ENCODE data around the gene SUSD2. TPM values are rescaled to one million over a fixed set of nuclear protein-coding genes. Genes with fewer than 3 reads are reported as not detected.
"Not testable (repeated sequence)": the region's sequence is repeated elsewhere in the genome, so short reads cannot be mapped to it uniquely, and the experiment has no call there.

The SUSD2 gene
- total RNA-seq, 2 experiments from 2014 or later = 0.23 to 0.63 TPM

- peaks cover 1% of the 10 kb centered on the region for H3K27me3 Mint-ChIP-seq
- CTCF ChIA-PET = interaction anchor here (3.1 kb wide), 1 partner anchor 44 kb away, joined by 26 read pairs; no protein-coding TSS in a partner anchor
- POLR2A ChIA-PET = no interaction called here
- peaks cover 2% of the 10 kb centered on the region for H3K9me3 Mint-ChIP-seq
- peaks cover 3% of the 10 kb centered on the region for H3K4me1 Mint-ChIP-seq
- no peak for DNase-seq
- H3K27ac Mint-ChIP-seq = no peak overlapping the region
- H3K36me3 Mint-ChIP-seq (ENCODE audit: low read depth) = no peaks in the 10 kb centered on the region
- H3K4me3 Mint-ChIP-seq = no peak overlapping the region
These were observed 6.7 kb downstream of the SUSD2 start for GRCh38 chr22:24187731-24188644.

- no peak for DNase-seq
- Mint-ChIP-seq H3K36me3 (ENCODE audit: low read depth) (no peaks in the 10 kb centered on the region), H3K27me3 (peaks cover 2% of the 10 kb centered on the region), H3K9me3 (peaks cover 2% of the 10 kb centered on the region), H3K4me1 (peaks cover 3% of the 10 kb centered on the region), H3K27ac (no peak overlapping the region), H3K4me3 (no peak overlapping the region)
- ChIA-PET POLR2A (no interaction called here), CTCF (interaction anchor here (0.8 to 3.1 kb wide), 7 partner anchors 10 to 77 kb away, joined by 3 to 26 read pairs (median 10); no protein-coding TSS in a partner anchor)
These were observed 7.5 kb downstream of the SUSD2 start for GRCh38 chr22:24188705-24189248.

- peak; percentile 68 for DNase-seq
- CTCF ChIA-PET = interaction anchor here (0.8 to 3.1 kb wide), 8 partner anchors 9 to 76 kb away, joined by 3 to 26 read pairs (median 8); no protein-coding TSS in a partner anchor
- H3K4me1 Mint-ChIP-seq = peaks cover 3% of the 10 kb centered on the region
These were observed 8.2 kb downstream of the SUSD2 start for GRCh38 chr22:24189249-24190158.

GRCh38 chr22:24190159-24190540 lies 8.9 kb downstream of the SUSD2 start:
- Mint-ChIP-seq H3K4me3 (no peak overlapping the region), H3K27ac (no peak overlapping the region), H3K36me3 (ENCODE audit: low read depth) (no peaks in the 10 kb centered on the region), H3K4me1 (peaks cover 3% of the 10 kb centered on the region), H3K27me3 (peaks cover 2% of the 10 kb centered on the region), H3K9me3 (peaks cover 2% of the 10 kb centered on the region)
- ChIA-PET CTCF (interaction anchor here (1.0 to 3.1 kb wide), 7 partner anchors 8 to 57 kb away, joined by 3 to 26 read pairs (median 10); no protein-coding TSS in a partner anchor), POLR2A (interaction anchor here (0.7 to 0.9 kb wide), 2 partner anchors 8 to 9 kb away, joined by 3 read pairs; partner anchors contain the start of gene SUSD2)
- DNase-seq = no peak

More at GRCh38 chr22:24189249-24190158, 8.2 kb downstream of the SUSD2 start:
- POLR2A ChIA-PET = interaction anchor here (0.7 to 0.9 kb wide), 2 partner anchors 8 to 9 kb away, joined by 3 read pairs; partner anchors contain the start of gene SUSD2
- H3K36me3 Mint-ChIP-seq (ENCODE audit: low read depth) = no peaks in the 10 kb centered on the region
- peaks cover 2% of the 10 kb centered on the region for H3K9me3 Mint-ChIP-seq
- no peak overlapping the region for H3K27ac Mint-ChIP-seq
- H3K27me3 Mint-ChIP-seq = peaks cover 2% of the 10 kb centered on the region
- no peak overlapping the region for H3K4me3 Mint-ChIP-seq

- no peak overlapping the region for H3K27ac Mint-ChIP-seq
- peaks cover 2% of the 10 kb centered on the region for H3K9me3 Mint-ChIP-seq
- no peak overlapping the region for H3K4me3 Mint-ChIP-seq
- H3K36me3 Mint-ChIP-seq (ENCODE audit: low read depth) = no peaks in the 10 kb centered on the region
- no peak for DNase-seq
- CTCF ChIA-PET = interaction anchor here (1.0 to 3.1 kb wide), 6 partner anchors 8 to 57 kb away, joined by 5 to 26 read pairs (median 12); no protein-coding TSS in a partner anchor
- POLR2A ChIA-PET = interaction anchor here (1.0 kb wide), 1 partner anchor 52 kb away, joined by 3 read pairs; no protein-coding TSS in a partner anchor
- peaks cover 4% of the 10 kb centered on the region for H3K4me1 Mint-ChIP-seq
- peaks cover 2% of the 10 kb centered on the region for H3K27me3 Mint-ChIP-seq
These were observed 9.4 kb downstream of the SUSD2 start for GRCh38 chr22:24190596-24191208.

- CTCF ChIA-PET = interaction anchor here (3.1 kb wide), 1 partner anchor 41 kb away, joined by 26 read pairs; no protein-coding TSS in a partner anchor
- POLR2A ChIA-PET = interaction anchor here (1.0 kb wide), 1 partner anchor 51 kb away, joined by 3 read pairs; no protein-coding TSS in a partner anchor
- Mint-ChIP-seq H3K4me3 (no peak overlapping the region), H3K27ac (no peak overlapping the region), H3K4me1 (peaks cover 12% of the 10 kb centered on the region), H3K27me3 (peaks cover 2% of the 10 kb centered on the region), H3K9me3 (peaks cover 2% of the 10 kb centered on the region), H3K36me3 (ENCODE audit: low read depth) (no peaks in the 10 kb centered on the region)
- DNase-seq = no peak
These were observed 10.1 kb downstream of the SUSD2 start for GRCh38 chr22:24191381-24191841.

- Mint-ChIP-seq H3K9me3 (peaks cover 2% of the 10 kb centered on the region), H3K4me3 (no peak overlapping the region), H3K27me3 (peaks cover 2% of the 10 kb centered on the region), H3K4me1 (peaks cover 16% of the 10 kb centered on the region), H3K27ac (no peak overlapping the region), H3K36me3 (ENCODE audit: low read depth) (no peaks in the 10 kb centered on the region)
- CTCF ChIA-PET = no interaction called here
- DNase-seq = no peak
- POLR2A ChIA-PET = no interaction called here
These were observed 10.6 kb downstream of the SUSD2 start for GRCh38 chr22:24191893-24192292.

GRCh38 chr22:24198682-24199052 lies 17.4 kb downstream of the SUSD2 start:
- peaks cover 8% of the 10 kb centered on the region for H3K27me3 Mint-ChIP-seq
- H3K27ac Mint-ChIP-seq = peak overlapping the region; percentile 87
- POLR2A ChIA-PET = interaction anchor here (1.0 to 3.0 kb wide), 4 partner anchors 9 to 188 kb away, joined by 3 to 11 read pairs (median 4); partner anchors contain the start of genes CABIN1 and SPECC1L
- H3K36me3 Mint-ChIP-seq (ENCODE audit: low read depth) = no peaks in the 10 kb centered on the region
- H3K4me3 Mint-ChIP-seq = no peak overlapping the region
- H3K4me1 Mint-ChIP-seq = peaks cover 40% of the 10 kb centered on the region
- CTCF ChIA-PET = interaction anchor here (0.6 to 3.0 kb wide), 12 partner anchors 9 to 323 kb away, joined by 3 to 15 read pairs (median 6); no protein-coding TSS in a partner anchor
- no peak for DNase-seq
- no peaks in the 10 kb centered on the region for H3K9me3 Mint-ChIP-seq

GRCh38 chr22:24200619-24201212 lies 19.4 kb downstream of the SUSD2 start:
- peaks cover 51% of the 10 kb centered on the region for H3K4me1 Mint-ChIP-seq
- no peaks in the 10 kb centered on the region for H3K36me3 Mint-ChIP-seq (ENCODE audit: low read depth)
- no peak for DNase-seq
- ChIA-PET POLR2A (no interaction called here), CTCF (interaction anchor here (1.0 kb wide), 1 partner anchor 42 kb away, joined by 6 read pairs; no protein-coding TSS in a partner anchor)
- peaks cover 8% of the 10 kb centered on the region for H3K27me3 Mint-ChIP-seq
- no peaks in the 10 kb centered on the region for H3K9me3 Mint-ChIP-seq
- no peak overlapping the region for H3K4me3 Mint-ChIP-seq
- H3K27ac Mint-ChIP-seq = no peak overlapping the region

GRCh38 chr22:24201681-24202614 lies 20.7 kb downstream of the SUSD2 start:
- no peak for DNase-seq
- Mint-ChIP-seq H3K27ac (no peak overlapping the region), H3K4me3 (no peak overlapping the region), H3K9me3 (no peaks in the 10 kb centered on the region), H3K27me3 (peaks cover 8% of the 10 kb centered on the region), H3K36me3 (ENCODE audit: low read depth) (no peaks in the 10 kb centered on the region), H3K4me1 (peaks cover 44% of the 10 kb centered on the region)
- ChIA-PET CTCF (interaction anchor here (0.7 kb wide), 1 partner anchor 17 kb away, joined by 3 read pairs; no protein-coding TSS in a partner anchor), POLR2A (no interaction called here)

GRCh38 chr22:24203856-24204255 lies 22.6 kb downstream of the SUSD2 start:
- DNase-seq; CTCF ChIA-PET; H3K36me3 Mint-ChIP-seq (ENCODE audit: low read depth); H3K4me3 Mint-ChIP-seq; H3K27ac Mint-ChIP-seq; H3K27me3 Mint-ChIP-seq; H3K9me3 Mint-ChIP-seq; POLR2A ChIA-PET: not testable (repeated sequence)
- H3K4me1 Mint-ChIP-seq = peaks cover 42% of the 10 kb centered on the region

Data from activated CD4-positive, alpha-beta memory T cell treated with anti-CD3 and anti-CD28 coated beads, Interleukin-2, amount 10 ng/mL, durations not matched to agents 7 days and 5 days (primary cell).